CD4-positive, alpha-beta T cell treated with Interleukin-6 at 100 ng/mL for 8 hours (primary cell): ENCODE measurements around the gene P2RX7.

ENCODE experiments used
- DNase-seq: peaks from one replicate; pipeline ENCODE4 v3.0.0-alpha.2; 2020; ENCODE audit warnings: mixed read lengths, low spot score

The P2RX7 gene

DNA sequence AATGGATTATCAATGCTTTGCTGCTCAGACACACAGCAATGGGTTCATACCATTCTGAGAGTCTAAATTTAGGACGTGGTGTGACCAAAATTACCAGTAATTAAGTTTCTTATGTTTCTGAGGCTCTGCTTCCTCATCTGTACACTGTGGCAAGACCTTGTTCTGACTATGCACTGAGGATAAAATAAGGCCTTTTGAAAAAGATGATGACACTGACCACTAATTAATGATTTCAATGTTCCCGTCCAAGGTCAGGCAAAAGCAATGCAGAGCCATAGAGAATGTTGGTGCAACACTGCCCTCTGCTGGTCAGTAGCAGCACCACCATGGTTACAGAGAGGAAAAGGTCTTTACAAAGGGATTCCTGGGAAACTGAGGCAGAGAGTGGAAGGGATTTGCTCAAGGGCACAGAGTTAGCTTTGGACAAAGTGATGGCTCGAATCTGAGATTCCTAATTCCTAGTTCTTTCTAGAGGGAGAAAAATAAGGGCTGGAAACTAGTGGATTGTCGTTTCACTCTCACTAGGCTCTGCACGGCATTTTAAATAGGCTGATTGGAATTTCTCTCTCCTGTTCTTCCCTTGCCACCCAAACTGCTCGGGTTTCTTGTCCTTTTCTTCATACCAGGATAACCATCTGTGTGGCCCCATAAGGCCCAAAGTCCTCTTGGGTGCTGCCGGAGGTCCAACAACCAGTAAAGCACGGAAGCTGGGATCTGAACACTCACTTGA lies 22.3 kb upstream of the P2RX7 start:
- peak; percentile 62 for DNase-seq

DNA sequence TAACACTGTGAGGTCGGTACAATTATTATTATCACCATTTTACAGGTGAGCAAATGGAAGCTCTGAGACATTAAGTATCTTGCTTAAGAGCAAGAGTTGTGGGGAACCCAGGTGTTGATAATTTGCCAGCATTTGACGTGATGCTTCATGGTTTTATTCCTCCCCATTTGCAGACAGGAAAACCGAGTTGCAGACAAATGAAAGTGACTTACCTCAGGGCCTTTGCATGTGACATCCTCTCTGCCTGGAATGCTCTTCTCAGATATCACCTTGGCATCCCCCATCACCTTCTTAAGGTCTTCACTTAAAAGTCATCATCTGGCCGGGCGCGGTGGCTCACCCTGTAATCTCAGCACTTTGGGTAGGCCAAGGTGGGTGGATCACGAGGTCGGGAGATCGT lies 21.0 kb upstream of the P2RX7 start:
- DNase-seq: no peak

DNA sequence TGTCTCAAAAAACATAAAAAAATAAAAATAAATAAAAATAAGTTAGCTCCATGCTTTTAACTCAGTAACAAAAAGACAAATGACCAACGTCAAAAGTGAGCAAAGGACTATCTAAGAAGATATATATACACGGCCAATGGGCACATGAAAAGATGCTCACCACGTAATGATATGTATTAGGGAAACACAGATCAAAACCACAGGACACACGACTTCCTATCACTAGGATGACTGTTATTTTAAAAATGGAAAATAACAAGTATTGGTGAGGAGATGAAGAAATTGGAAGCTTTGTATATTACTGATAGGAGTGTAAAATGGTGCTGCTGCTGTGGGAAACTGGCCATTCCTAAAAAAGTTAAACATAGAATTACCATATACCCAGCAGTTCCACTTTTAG lies 20.2 kb upstream of the P2RX7 start:
- DNase-seq: no peak

DNA sequence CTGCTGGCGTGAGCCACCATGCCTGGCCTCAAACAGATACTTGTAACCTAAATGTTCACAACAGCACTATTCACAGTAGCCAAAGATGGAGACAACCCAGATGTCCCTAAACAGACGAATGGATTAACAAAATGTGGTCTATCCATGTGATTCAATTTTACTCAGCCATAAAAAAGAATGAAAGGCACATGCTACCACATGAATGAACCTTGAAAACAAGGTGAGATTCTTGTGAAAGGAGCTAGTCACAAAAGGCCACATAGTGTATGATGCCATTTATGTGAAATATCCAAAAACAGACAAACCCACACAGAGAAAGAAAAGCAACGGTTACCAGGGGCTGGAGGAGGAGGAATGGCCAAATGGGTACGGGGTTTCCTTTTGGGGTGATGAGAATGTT lies 19.6 kb upstream of the P2RX7 start:
- DNase-seq: no peak

DNA sequence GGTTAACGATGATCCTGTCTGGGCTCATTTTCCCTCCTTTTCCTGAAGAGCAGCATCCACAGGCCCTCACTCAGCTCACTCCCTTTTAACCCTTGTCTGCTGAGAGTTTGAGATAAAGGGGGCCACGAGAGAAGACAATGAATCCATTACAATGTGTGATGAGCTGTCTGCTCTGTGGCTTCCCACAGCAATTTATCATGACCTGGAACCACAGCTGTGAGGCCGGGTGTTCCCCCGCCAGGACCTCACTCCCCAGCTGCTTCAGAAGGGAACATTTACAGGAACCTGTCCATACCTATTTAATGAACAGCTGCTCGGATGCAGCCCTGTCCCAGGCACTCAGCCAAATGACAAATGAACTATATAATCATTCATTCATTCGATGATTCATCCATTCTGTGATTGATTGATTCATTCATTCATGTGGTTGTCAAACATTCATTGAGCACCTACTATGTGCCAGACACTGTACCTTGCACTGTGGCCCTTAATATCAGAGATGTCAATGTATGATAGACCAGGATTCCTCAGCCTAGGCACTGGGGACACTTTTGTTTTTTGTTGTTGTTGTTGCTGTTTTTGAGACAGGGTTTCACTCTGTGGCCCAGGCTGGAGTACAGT lies 18.5 kb upstream of the P2RX7 start:
- DNase-seq: no peak

DNA sequence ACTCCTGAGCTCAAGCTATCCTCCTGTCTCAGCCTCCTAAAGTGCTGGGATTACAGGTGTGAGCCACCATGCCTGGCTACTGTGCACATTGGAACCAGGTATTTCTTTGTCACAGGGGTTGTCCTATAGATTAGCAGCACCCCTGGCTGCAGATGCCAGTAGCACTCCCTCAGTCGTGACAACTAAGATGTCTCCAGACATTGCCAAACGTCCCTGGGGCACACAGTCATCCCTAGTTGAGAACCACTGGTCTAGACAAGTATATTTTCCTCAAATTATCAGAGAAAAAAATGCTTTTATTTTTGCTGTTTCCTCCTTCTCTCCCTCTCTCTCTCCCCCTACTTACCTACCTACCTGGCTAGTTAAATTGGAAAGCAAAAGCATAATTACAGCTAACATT lies 17.9 kb upstream of the P2RX7 start:
- no peak for DNase-seq

DNA sequence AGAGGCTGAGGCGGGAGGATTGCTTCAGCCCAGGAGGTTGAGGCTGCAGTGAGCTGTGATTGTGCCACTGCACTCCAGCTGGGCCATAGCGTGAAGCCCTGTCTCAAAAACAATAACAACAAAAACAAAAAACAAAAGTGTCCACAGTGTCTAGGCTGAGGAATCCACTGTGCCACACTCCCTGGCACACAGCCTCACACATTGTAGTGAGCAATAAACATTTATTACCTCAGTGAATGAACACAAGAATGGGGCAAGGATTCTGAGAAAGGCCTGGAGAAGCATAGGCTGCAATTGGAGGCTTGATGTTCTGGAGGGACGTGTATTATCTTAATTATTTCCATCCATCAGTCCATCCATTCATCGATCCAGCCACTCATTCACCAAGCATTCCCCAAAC lies 17.1 kb upstream of the P2RX7 start:
- no peak for DNase-seq

DNA sequence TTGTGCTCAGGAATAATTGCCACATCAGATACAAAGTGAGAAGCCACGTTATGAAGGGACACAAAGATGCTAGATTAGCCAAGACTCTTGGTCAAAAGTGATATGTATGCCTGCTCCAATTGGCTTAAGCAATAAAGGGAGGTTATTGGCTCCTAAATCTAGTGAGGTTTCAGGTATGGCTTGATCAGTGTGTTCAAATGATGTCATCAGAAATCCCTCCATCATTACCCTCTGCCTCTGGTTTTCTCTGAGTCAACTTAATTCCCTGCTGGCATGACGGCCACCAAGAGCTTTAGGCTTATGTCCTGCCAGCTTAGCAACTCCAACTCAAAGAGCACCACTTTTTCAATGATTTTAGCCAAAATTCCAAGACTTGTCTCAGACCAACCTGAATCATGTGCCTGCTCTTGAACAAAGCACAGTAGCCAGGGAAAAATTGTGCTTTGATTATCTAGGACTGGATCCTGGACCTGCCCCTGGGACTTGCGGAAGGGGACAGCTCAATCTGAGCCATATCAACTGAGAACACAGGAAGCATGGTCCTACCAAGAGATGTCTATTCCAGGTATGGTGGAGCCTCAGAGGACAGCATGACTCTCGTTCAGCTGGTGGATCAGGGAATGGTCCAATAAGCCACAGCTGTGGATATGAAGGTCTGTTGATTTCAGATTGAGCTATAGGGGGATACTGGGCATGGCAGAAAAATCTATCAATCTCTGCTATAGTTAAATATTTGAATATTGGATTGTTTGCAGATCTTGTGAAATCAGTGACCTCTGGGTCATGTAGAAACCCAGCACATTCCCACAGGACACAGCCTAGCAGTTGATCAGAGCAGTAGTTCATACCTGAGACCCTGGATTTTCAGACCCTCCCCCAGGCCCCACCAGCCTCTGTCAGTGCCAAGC lies 16.1 kb upstream of the P2RX7 start:
- DNase-seq: no peak

DNA sequence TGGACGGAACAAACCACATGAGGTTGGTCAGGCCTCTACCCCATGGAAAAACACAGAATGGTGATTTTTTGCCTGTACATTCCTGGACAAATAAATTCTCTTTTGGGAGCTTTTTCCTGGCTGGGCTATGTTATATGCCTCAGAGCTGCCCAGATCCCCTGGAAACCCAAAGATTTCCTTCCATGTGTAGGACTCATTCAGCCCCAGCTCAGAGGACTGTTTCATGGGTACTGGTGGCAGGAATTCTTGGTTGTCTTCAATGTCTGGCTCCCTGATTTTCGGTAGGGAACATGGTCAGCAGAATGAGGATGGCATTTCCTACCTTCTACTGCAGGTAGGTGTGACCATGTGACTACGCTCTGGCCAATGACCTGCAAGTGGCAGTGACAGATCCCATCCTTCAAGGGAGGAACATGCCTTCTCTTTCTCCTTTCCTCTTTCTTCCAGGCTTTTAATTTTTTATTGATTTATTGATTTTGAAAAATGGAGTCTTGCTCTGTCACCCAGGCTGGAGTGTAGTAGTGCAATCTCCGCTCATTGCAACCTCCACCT lies 15.4 kb upstream of the P2RX7 start:
- DNase-seq: no peak

DNA sequence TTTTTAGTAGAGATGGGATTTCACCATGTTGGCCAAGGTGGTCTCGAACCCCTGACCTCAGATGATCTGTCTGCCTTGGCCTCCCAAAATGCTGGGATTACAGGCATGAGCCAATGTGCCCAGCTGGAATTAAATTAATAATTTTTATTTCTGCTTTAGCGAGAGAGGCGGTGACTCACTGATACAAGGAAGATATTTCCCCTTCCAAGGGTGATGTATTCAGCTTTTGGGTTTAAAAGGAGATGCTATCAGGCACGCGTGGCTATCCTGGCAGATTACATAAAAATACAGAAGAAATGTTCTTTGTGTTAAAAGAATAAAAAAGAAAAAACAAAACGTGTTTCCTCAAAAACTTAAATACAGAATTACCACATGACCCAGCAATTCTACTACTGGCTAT lies 12.4 kb upstream of the P2RX7 start:
- no peak for DNase-seq

DNA sequence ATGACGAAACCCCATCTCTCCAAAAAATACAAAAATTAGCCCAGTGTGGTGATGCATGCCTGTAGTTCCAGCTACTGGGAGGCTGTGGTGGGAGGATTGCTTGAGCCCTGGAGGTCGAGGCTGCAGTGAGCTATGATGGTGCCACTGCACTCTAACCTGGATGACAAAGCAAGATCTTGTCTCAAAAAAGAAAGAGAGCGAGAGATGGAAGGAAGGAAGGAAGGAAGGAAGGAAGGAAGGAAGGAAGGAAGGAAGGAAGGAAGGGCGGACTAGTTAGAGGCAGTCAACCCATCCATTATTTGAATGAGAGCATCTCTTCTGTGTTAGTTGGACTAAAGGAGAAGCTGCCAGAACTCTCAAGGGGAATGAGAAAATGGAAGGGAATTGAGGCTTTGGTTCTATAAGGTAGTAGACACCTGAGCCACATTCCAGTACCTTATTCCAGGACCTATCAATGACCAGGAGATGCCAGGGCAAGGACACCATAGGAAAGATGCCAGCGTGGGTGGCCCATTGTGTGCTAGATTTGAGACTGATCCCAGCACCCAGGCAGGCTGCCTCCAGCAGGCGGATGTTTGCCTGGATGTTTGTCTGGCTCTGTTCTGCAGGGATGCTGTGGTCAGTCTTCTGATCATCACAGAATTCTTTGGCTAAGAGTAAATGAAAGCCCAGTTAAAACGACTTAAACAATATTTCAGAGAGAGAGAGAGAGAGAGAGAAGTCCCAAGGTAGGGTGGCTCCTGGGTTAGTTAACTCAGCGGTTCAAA lies 11.5 kb upstream of the P2RX7 start:
- no peak for DNase-seq

DNA sequence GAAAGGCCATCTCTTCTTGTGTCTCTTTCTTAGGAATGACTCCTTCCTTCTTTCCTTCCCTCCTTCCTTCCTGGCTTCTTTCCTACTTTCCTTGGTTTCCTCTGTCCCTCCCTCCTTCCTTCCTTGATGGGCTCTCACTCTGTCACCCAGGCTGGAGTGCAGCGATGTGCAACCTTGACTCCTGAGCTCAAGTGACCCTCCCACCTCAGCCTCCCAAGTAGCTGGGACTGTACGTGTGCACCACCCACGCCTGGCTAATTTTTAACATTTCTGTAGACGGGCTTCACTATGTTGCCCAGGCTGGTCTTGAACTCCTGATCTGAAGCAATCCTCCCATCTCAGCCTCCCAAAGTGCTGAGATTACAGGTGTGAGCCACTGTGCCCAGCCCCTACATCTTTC lies 10.9 kb upstream of the P2RX7 start:
- DNase-seq: no peak

DNA sequence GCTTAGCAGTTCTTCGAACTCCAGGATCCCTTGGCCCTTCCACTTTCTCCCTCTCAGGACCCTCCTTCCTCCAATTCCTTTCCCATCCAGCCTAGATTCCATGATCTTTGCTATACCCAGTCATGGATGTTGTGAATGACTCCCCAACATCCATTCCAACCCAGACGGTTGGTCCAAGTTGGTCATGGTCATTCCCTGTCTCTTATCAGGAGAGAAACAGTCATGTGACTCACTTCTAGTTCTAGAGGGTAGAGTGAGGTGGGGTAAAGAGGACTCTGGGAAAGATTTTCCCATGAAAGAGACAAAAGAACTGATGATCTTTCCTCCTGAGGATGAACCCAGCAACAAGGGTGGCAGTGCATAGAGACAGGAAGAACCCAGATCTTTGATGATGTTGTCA lies 9.2 kb upstream of the P2RX7 start:
- DNase-seq: no peak

DNA sequence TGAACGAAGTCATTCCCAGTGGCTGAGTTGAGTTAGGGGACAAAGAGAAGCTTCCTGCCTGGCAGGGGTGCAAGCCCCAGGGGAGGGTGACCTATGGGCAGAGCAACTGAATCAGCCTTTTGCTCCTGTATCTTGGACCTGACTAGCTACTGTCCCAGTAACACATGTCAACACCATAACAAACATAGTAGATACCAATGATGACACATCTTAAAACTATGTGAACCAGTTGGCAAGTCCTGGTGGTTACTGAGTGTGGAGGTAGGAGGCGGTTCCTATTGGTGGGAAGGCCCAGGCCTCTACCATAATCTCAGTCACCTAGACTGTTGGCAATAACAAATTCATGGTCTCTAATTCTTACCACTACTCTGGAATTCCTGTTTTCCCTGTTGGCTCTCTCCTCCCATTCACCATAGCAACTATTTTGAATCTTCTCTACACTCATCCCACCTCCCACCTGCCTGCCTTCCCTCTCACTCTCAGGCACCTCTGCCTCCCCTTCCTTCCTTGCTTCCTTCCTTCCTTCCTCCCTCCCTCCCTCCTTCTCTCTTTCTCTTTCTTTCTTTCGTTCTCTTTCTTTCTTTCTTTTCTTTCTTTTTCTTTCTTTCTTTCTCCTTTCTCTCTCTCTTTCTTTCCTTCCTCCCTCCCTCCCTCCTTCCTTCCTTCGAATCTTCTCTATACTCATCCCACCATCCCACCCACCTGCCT lies 8.1 kb upstream of the P2RX7 start:
- DNase-seq: no peak

DNA sequence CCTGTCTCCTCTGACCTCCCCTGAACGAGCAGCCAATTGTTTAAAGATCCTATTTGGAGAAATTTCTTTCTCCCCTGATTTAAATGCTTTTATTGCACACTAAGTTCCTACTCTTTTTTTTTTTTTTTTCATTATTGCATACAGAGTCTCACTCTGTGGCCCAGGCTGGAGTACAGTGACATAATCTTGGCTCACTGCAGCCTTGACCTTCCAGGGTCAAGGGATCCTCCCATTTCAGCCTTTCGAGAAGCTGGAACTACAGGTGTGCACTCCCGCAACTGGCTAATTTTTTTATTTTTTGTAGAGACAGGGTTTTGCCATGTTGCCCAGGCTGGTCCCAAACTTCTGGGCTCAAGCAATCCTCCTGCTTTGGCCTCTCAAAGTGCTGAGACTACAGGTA lies 5.2 kb upstream of the P2RX7 start:
- DNase-seq: no peak

DNA sequence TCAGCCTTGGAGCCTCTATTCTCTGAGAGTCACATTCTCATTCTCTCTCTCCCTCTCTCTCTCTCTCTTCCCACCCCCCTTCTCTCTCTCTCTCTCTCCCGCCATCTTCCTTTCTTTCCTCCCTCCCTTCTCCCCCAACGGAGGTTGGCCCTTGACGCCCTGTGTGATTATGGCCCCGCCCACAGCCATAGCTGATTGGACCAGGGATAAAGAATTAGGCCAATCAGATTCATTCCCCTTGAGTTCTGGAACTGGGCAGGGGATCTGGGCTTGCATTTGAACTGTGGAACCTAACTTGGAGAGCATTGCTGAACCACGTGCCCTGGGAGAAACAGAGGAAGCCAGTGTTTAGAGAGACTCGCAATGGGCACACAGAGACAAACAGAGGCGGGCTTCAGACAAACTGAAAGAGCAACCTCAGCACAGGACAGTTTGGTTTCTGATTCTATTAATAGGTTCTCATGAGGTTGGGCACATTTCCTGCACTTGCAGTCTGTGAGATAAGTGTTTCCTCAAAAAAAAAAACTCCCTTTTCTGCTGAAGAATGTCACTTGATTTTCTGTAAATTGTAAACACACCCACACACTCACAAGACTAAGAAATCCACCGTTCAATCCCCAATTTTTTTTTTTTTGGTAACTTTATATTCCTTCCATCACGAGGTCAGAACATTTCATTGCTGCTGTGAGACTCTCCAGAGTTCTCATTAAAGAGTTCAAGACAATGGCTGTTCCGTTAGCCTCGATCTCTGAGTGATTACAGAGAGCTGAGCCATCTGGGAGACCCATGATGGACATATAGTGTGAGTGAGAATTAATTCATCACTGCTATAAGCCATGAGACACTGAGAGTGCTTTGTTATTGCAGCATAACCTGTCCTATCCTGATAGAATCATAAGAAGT lies 3.5 kb upstream of the P2RX7 start:
- DNase-seq: peak; percentile 84

DNA sequence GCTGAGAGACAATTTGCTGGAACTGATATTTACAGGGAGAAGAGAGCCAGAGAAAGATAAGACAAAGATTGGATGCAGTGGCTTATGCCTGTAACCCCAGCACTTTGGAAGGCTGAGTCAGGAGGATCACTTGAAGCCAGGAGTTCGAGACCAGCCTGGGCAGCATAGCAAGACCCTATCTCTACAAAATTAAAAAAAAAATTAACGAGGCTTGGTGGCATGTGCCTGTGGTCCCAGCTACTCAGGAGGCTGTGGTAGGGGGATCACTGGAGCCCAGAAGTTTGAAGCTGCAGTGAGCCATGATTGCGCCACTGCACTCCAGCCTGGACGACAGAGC lies 2.9 kb upstream of the P2RX7 start:
- DNase-seq: no peak

DNA sequence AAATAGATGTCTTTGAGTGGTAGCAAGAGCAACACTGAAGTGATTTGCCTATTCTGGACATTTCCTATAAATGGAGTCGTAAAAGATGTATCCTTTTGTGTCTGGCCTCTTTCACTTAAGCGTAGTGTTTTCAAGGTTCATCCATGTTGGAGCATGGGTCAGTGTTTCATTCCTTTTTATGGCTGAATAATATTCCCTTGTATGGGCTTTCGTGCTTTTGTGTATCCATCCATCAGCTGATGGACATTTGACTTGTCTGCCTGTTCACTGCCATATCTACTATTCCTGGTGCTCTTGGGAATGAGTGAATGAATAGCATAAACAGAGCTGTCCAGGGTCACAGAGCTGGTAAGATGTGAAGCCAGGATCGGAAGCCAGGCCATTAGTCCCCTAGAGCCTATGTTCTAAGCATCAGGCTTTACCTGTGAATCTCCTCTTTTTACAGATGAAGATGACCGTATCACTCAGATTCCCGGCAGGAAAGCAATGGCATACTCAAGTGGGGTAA lies 1.8 kb upstream of the P2RX7 start:
- no peak for DNase-seq

DNA sequence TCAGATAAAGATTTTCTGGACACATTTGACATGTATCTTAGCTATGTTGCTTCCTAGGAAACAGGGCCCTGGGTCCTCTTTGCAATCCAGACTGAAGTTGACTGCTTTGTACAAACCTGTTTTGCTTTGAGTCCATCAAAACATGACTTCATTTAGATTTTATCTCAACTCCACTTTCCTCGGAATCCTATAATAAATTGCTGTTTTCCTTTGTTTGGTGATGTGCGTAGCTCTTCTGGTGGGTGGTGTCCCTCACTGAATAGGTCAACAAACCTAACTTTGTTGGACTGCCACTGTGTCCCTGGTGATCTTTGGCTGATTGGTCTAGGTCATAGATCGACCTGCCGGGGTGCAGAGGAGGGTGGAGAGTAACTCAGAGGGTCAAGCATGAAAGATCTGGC lies 735 bp upstream of the P2RX7 start:
- DNase-seq: no peak

DNA sequence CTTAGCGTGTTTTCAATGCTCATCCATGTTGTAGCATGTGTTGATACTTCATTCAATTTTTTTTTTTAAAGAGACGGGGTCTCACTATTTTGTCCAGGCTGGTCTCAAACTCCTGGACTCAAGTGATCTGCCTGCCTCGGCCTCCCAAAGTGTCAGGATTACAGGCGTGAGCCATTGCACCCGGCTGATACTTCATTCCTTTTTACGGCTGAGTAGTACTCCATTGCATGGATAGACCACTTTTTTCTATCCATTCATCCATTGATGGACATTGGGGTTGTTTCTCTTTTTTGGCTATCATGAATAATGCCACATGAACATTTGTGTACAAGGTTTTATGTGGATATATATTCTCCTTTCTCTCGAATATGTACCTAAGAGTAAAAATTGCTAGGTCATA lies 1.2 kb downstream of the P2RX7 start:
- no peak for DNase-seq
